VCaP (cell line): ENCODE measurements around the gene NACC2.

Experiments
- H3K27ac ChIP-seq: fragments of 450-650 bp; 2 replicates; pipeline ENCODE4 v1.5.1; 2017
- CTCF ChIP-seq: fragments of 450-650 bp; conservative IDR thresholded peaks from 2 replicates; pipeline ENCODE4 v1.5.1; 2017; ENCODE audit warnings: mild to moderate bottlenecking, moderate library complexity

Gene NACC2

GRCh38 chr9:135978642-135979546, 116.2 kb downstream of the NACC2 start:
- TF ChIP-seq CTCF, result no peak
- H3K27ac ChIP-seq, result no peak overlapping the region

- TF ChIP-seq CTCF, result no peak
- H3K27ac ChIP-seq, result no peak overlapping the region
These were observed 118.1 kb downstream of the NACC2 start for GRCh38 chr9:135976944-135977343.

GRCh38 chr9:135976531-135976930, 118.6 kb downstream of the NACC2 start:
- no peak for TF ChIP-seq CTCF
- H3K27ac ChIP-seq, result no peak overlapping the region

GRCh38 chr9:135975834-135976233, 119.3 kb downstream of the NACC2 start:
- TF ChIP-seq CTCF, result no peak

GRCh38 chr9:135974220-135974573, 120.9 kb downstream of the NACC2 start:
- 0 out of 2 replicates have a peak, but pooled peaks have one; percentile 20 for TF ChIP-seq CTCF
- H3K27ac ChIP-seq, result no peak overlapping the region

More at GRCh38 chr9:135975834-135976233, 119.3 kb downstream of the NACC2 start:
- H3K27ac ChIP-seq, result no peak overlapping the region

- no peak for TF ChIP-seq CTCF
- H3K27ac ChIP-seq, result no peak overlapping the region
These were observed 121.5 kb downstream of the NACC2 start for GRCh38 chr9:135973277-135974219.

GRCh38 chr9:135971892-135972291, 123.2 kb downstream of the NACC2 start:
- TF ChIP-seq CTCF, result no peak
- no peak overlapping the region for H3K27ac ChIP-seq
